Natural killer cell (primary cell): ENCODE measurements around the gene SCAMP4. TPM values are rescaled to one million over a fixed set of nuclear protein-coding genes. Genes with fewer than 3 reads are reported as not detected.
"Not testable (repeated sequence)": the region's sequence is repeated elsewhere in the genome, so short reads cannot be mapped to it uniquely, and the experiment has no call there.

ENCODE experiments used
- ATAC-seq, 3 donors: fragments of 150-1000 bp in 2 of 3; fragments of 200-7000 bp in 1 of 3; cut with Tn5 transposase; 1 replicate in 1 of 3; 2 replicates in 2 of 3; pipeline ENCODE4 v1.10.0; 2021; ENCODE audit warnings: mild to moderate bottlenecking in 2 of 3, moderate library complexity in 2 of 3
- DNase-seq, 2 donors: peaks; one replicate each; pipeline versions ENCODE4 v3.0.0 to v3.0.0-alpha.2; 2013 to 2021; ENCODE audit warnings: mixed read lengths in 1 of 2
- H3K27ac ChIP-seq: one replicate; pipeline ENCODE4 v1.5.1; 2013; ENCODE audit warnings: mild to moderate bottlenecking, low read length
- H3K27me3 ChIP-seq: one replicate; pipeline ENCODE4 v1.6.1; 2013; ENCODE audit warnings: low read length; ENCODE audit not compliant: control insufficient read depth, insufficient read depth
- H3K36me3 ChIP-seq: one replicate; pipeline ENCODE4 v1.6.1; 2013; ENCODE audit warnings: low read length; ENCODE audit not compliant: control insufficient read depth, insufficient read depth
- H3K4me1 ChIP-seq: one replicate; pipeline ENCODE4 v1.6.1; 2013; ENCODE audit warnings: low read length; ENCODE audit not compliant: control insufficient read depth, insufficient read depth
- H3K4me3 ChIP-seq: one replicate; pipeline ENCODE4 v1.5.1; 2013; ENCODE audit warnings: low read length
- H3K9me3 ChIP-seq: one replicate; pipeline ENCODE4 v1.6.1; 2013; ENCODE audit warnings: low read length; ENCODE audit not compliant: control insufficient read depth, insufficient read depth
- H3K27ac Mint-ChIP-seq, 2 donors: one replicate each; pipeline ENCODE4 v1.8.0; 2022; ENCODE audit warnings: mild to moderate bottlenecking in 2 of 2, mixed read lengths in 2 of 2, moderate library complexity in 1 of 2
- H3K27me3 Mint-ChIP-seq, 2 donors: one replicate each; pipeline ENCODE4 v1.8.0; 2022; ENCODE audit warnings: low read depth in 2 of 2, mixed read lengths in 2 of 2
- H3K36me3 Mint-ChIP-seq: one replicate; pipeline ENCODE4 v1.8.0; 2022; ENCODE audit warnings: mixed read lengths
- H3K4me1 Mint-ChIP-seq, 2 donors: one replicate each; pipeline ENCODE4 v1.8.0; 2022; ENCODE audit warnings: mixed read lengths in 2 of 2
- H3K4me3 Mint-ChIP-seq: one replicate; pipeline ENCODE4 v1.8.0; 2022; ENCODE audit warnings: mild to moderate bottlenecking, moderate library complexity, mixed read lengths
- H3K9me3 Mint-ChIP-seq, 2 donors: one replicate each; pipeline ENCODE4 v1.8.0; 2022; ENCODE audit warnings: mixed read lengths in 2 of 2
- WGBS: methylation state at CpG from one replicate; pipeline ENCODE4 v1.1.7; 2013; ENCODE audit warnings: missing lambda C conversion rate; ENCODE audit not compliant: insufficient coverage; 5-methylcytosine and 5-hydroxymethylcytosine counted together
- intact Hi-C: fragments of 100-400 bp; cut with micrococcal nuclease; formaldehyde crosslinking; loops from one replicate; pipeline ENCODE4 v1.14.2; 2022
- total RNA-seq, 4 donors: library from RNA; stranded (reverse); fragments of 120-200 nt in 1 of 4; gene quantifications; one replicate each; pipeline versions ENCODE4 v1.2.3 to v1.2.4, GENCODE V29; 2013 to 2022
- TF ChIP-seq, protein P1 (sequence below): fragments of 200-600 bp; IDR thresholded peaks from one replicate; pipeline ENCODE4 v1.8.0; 2022; ENCODE audit warnings: antibody characterized with exemption

SCAMP4 gene
- total RNA-seq, 3 donors from 2014 or later (not counting 1 experiment from before 2014, with no cell fraction given): 43.1 to 53.7 (median 46.9) TPM

GRCh38 chr19:1880611-1881392 lies 24.4 kb upstream of the SCAMP4 start:
- intact Hi-C loops: loop anchor here (5.0 kb wide), 1 partner anchor 206 kb away; no protein-coding TSS in a partner anchor
- Mint-ChIP-seq H3K4me3 (peak overlapping the region; percentile 81), H3K27ac (peak overlapping the region; percentile 69 to 75), H3K36me3 (peaks cover 20% of the 10 kb centered on the region), H3K4me1 (peaks cover 48 to 54% of the 10 kb centered on the region in 2 donors), H3K27me3 (no peaks in the 10 kb centered on the region), H3K9me3 (no peaks in the 10 kb centered on the region)
- peak overlapping the region; percentile 69 for H3K27ac ChIP-seq
- H3K9me3 ChIP-seq: no peaks in the 10 kb centered on the region
- 86% methylated on average over 29 of the region's 35 CpGs for WGBS
- TF ChIP-seq, protein P1, sequence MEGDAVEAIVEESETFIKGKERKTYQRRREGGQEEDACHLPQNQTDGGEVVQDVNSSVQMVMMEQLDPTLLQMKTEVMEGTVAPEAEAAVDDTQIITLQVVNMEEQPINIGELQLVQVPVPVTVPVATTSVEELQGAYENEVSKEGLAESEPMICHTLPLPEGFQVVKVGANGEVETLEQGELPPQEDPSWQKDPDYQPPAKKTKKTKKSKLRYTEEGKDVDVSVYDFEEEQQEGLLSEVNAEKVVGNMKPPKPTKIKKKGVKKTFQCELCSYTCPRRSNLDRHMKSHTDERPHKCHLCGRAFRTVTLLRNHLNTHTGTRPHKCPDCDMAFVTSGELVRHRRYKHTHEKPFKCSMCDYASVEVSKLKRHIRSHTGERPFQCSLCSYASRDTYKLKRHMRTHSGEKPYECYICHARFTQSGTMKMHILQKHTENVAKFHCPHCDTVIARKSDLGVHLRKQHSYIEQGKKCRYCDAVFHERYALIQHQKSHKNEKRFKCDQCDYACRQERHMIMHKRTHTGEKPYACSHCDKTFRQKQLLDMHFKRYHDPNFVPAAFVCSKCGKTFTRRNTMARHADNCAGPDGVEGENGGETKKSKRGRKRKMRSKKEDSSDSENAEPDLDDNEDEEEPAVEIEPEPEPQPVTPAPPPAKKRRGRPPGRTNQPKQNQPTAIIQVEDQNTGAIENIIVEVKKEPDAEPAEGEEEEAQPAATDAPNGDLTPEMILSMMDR: no peak
- peaks cover 63% of the 10 kb centered on the region for H3K4me1 ChIP-seq
- no peak for DNase-seq
- no peaks in the 10 kb centered on the region for H3K27me3 ChIP-seq
- H3K36me3 ChIP-seq: peaks cover 23% of the 10 kb centered on the region
- no peak for ATAC-seq
- H3K4me3 ChIP-seq: peak overlapping the region; percentile 20

DNA sequence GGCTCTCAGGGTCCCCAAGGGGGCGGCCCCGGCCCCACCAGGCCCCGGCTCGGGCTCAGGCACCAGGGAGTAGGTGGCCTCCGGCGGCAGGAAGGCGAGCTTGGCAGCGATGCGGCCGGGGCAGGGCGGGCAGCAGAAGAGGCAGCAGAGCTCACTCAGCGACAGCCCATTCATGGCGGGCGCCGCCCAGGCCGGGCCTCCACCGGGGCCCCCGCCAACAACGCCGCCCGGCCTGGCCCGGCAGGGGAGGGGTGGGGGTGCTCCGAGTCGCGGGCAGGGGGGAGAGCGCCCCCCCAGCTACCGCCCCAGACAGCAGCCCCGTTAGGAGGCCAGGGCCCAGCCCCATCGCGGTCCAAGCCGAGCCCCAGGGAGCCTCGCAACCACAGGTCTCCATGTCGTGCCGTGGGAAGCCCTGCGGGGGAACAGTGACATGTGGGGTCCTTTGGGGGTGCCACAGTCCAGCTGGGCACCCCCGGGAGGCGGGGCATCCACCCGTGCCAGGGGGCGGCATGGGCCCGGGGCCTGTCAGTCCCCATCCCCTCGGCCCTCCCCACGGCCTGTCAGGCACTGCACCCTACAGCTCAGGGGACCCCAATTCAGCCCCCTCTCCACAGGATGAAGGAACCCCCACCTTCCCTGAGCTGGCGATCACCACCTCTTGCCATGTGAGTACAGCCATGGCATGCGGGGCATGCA lies 23.7 kb upstream of the SCAMP4 start:
- Mint-ChIP-seq H3K36me3 (peaks cover 20% of the 10 kb centered on the region), H3K4me1 (peaks cover 41 to 48% of the 10 kb centered on the region in 2 donors), H3K4me3 (peak overlapping the region; percentile 100), H3K27ac (peak overlapping the region; percentile 97 to 99)
- peak overlapping the region; percentile 99 for H3K4me3 ChIP-seq
- intact Hi-C loops: loop anchor here (1.0 to 5.0 kb wide), 2 partner anchors 14 to 206 kb away; no protein-coding TSS in a partner anchor
- H3K36me3 ChIP-seq: peaks cover 22% of the 10 kb centered on the region
- not testable (repeated sequence) for H3K27me3 ChIP-seq, ATAC-seq, DNase-seq, H3K9me3 Mint-ChIP-seq, H3K27me3 Mint-ChIP-seq, H3K9me3 ChIP-seq
- 53% methylated on average over 34 of the region's 44 CpGs for WGBS
- peak overlapping the region; percentile 99 for H3K27ac ChIP-seq
- H3K4me1 ChIP-seq: peaks cover 63% of the 10 kb centered on the region

- Mint-ChIP-seq H3K36me3 (peaks cover 20% of the 10 kb centered on the region), H3K9me3 (no peaks in the 10 kb centered on the region), H3K4me3 (peak overlapping the region; percentile 100), H3K27ac (peak overlapping the region; percentile 97 to 99), H3K27me3 (no peaks in the 10 kb centered on the region), H3K4me1 (peaks cover 44 to 47% of the 10 kb centered on the region in 2 donors)
- ATAC-seq: peak; percentile 63 to 80 (median 71)
- peaks cover 59% of the 10 kb centered on the region for H3K4me1 ChIP-seq
- H3K36me3 ChIP-seq: peaks cover 20% of the 10 kb centered on the region
- intact Hi-C loops: loop anchor here (1.0 to 5.0 kb wide), 2 partner anchors 13 to 205 kb away; no protein-coding TSS in a partner anchor
- peak; percentile 80 to 93 for DNase-seq
- TF ChIP-seq, protein P1: no peak
- peak overlapping the region; percentile 99 for H3K27ac ChIP-seq
- H3K4me3 ChIP-seq: peak overlapping the region; percentile 99
- WGBS: 42% methylated on average over 27 of the region's 31 CpGs
- H3K27me3 ChIP-seq: no peaks in the 10 kb centered on the region
- H3K9me3 ChIP-seq: no peaks in the 10 kb centered on the region
Measured at GRCh38 chr19:1882089-1882785, 23.0 kb upstream of the SCAMP4 start.
